Stomach (tissue), 4 donors: ENCODE results near the gene UBQLN1.

Experiments
- CTCF ChIP-seq, 7 experiments: fragments of 450-650 bp in 4 of 7; fragments of 200-600 bp in 3 of 7; sonication (generic) in 3 of 7; IDR thresholded peaks; one replicate each; pipeline ENCODE4 v1.5.1; 2016 to 2019; ENCODE audit warnings: antibody characterized with exemption in 7 of 7, control low read depth in 2 of 7, mild to moderate bottlenecking in 1 of 7
- EP300 ChIP-seq: sonication (generic); formaldehyde crosslinking; IDR thresholded peaks from one replicate; pipeline ENCODE4 v1.6.1; 2017; ENCODE audit warnings: antibody characterized with exemption
- POLR2A ChIP-seq, 4 donors: fragments of 450-650 bp; IDR thresholded peaks; one replicate each; pipeline ENCODE4 v1.6.1; 2016; ENCODE audit warnings: antibody characterized with exemption in 4 of 4, control low read depth in 2 of 4, mild to moderate bottlenecking in 1 of 4, moderate library complexity in 1 of 4
- POLR2AphosphoS5 ChIP-seq, 3 donors: sonication (generic); formaldehyde crosslinking; IDR thresholded peaks; one replicate each; pipeline ENCODE4 v1.6.1; 2016; ENCODE audit warnings: antibody characterized with exemption in 3 of 3

GRCh38 chr9:83691492-83691891, 16.3 kb downstream of the UBQLN1 start:
- no peak for TF ChIP-seq CTCF (IDR thresholded peaks at IDR 0.05)
- TF ChIP-seq POLR2AphosphoS5 (IDR thresholded peaks at IDR 0.05) = no peak
- no peak for TF ChIP-seq POLR2A (IDR thresholded peaks at IDR 0.05)
- no peak for TF ChIP-seq EP300
